OCI-LY1 (cell line): ENCODE measurements around the gene RRAD.
"Not testable (repeated sequence)": the region's sequence is repeated elsewhere in the genome, so short reads cannot be mapped to it uniquely, and the experiment has no call there.

Experiments used
- EZH2 ChIP-seq: fragments of 200-600 bp; sonication (generic), shearing (Covaris generic); IDR thresholded peaks from 2 replicates; pipeline ENCODE4 v1.8.0; 2017; ENCODE audit warnings: borderline replicate concordance, mixed run types, mild to moderate bottlenecking, antibody characterized with exemption, low read length, moderate library complexity, mixed read lengths
- TF ChIP-seq, protein P1 (sequence below): fragments of 200-600 bp; sonication (generic), shearing (Covaris generic); IDR thresholded peaks from 2 replicates; pipeline ENCODE4 v1.5.1; 2017; ENCODE audit warnings: mild to moderate bottlenecking, antibody characterized with exemption, low read length, moderate library complexity, mixed read lengths

DNA sequence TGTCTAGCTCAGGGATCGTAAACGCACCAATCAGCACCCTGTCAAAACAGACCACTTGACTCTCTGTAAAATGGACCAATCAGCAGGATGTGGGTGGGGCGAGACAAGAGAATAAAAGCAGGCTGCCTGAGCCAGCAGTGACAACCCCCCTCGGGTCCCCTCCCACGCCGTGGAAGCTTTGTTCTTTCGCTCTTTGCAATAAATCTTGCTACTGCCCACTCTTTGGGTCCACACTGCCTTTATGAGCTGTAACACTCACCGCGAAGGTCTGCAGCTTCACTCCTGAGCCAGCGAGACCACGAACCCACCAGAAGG, 49.6 kb upstream of the RRAD start:
- TF ChIP-seq, protein P1, sequence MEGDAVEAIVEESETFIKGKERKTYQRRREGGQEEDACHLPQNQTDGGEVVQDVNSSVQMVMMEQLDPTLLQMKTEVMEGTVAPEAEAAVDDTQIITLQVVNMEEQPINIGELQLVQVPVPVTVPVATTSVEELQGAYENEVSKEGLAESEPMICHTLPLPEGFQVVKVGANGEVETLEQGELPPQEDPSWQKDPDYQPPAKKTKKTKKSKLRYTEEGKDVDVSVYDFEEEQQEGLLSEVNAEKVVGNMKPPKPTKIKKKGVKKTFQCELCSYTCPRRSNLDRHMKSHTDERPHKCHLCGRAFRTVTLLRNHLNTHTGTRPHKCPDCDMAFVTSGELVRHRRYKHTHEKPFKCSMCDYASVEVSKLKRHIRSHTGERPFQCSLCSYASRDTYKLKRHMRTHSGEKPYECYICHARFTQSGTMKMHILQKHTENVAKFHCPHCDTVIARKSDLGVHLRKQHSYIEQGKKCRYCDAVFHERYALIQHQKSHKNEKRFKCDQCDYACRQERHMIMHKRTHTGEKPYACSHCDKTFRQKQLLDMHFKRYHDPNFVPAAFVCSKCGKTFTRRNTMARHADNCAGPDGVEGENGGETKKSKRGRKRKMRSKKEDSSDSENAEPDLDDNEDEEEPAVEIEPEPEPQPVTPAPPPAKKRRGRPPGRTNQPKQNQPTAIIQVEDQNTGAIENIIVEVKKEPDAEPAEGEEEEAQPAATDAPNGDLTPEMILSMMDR: not testable (repeated sequence)
- TF ChIP-seq EZH2: not testable (repeated sequence)
